Neural progenitor cell (in vitro differentiated cells): Measurements from ENCODE around the gene NEU3.

Source experiments
- EZH2 ChIP-seq: fragments of 200-600 bp; sonication (generic); IDR thresholded peaks from 2 replicates; pipeline ENCODE4 v1.6.1; 2017; ENCODE audit warnings: antibody characterized with exemption, mild to moderate bottlenecking, moderate library complexity
- EZH2phosphoT487 ChIP-seq: fragments of 200-600 bp; sonication (generic); IDR thresholded peaks from 2 replicates; pipeline ENCODE4 v1.6.1; 2017; ENCODE audit warnings: antibody characterized with exemption
- TF ChIP-seq, protein P1 (sequence below): fragments of 200-600 bp; sonication (generic); IDR thresholded peaks from 2 replicates; pipeline ENCODE4 v1.5.1; 2017; ENCODE audit warnings: antibody characterized with exemption, mild to moderate bottlenecking

DNA sequence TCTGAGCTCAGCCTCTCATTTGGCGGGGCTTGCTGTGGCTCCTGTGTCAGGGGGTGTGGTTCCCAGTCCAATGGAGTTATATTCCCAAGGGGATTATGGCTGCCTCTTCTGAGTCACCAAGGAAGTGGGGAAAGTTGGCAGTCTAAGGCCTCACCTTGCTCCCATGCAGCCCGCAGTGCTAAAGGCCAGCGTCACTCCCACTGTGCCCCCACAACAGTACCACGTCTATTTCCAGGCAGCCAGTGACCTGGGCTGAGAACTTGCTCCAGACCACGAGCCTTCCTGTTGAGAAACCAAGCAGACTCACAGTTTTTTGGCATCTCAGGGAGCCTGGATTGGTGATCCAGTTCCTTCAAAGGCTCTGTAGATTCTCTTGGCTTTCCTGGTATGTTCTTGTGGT, 62.3 kb downstream of the NEU3 start:
- TF ChIP-seq, protein P1, sequence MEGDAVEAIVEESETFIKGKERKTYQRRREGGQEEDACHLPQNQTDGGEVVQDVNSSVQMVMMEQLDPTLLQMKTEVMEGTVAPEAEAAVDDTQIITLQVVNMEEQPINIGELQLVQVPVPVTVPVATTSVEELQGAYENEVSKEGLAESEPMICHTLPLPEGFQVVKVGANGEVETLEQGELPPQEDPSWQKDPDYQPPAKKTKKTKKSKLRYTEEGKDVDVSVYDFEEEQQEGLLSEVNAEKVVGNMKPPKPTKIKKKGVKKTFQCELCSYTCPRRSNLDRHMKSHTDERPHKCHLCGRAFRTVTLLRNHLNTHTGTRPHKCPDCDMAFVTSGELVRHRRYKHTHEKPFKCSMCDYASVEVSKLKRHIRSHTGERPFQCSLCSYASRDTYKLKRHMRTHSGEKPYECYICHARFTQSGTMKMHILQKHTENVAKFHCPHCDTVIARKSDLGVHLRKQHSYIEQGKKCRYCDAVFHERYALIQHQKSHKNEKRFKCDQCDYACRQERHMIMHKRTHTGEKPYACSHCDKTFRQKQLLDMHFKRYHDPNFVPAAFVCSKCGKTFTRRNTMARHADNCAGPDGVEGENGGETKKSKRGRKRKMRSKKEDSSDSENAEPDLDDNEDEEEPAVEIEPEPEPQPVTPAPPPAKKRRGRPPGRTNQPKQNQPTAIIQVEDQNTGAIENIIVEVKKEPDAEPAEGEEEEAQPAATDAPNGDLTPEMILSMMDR: no peak
- TF ChIP-seq EZH2 (no peak), EZH2phosphoT487 (no peak)
